GM19328 (cell line): ENCODE results near the gene ZSWIM3.
A peak's percentile ranks its signal among the peaks of the same experiment; 100 is the strongest.
"Not testable (repeated sequence)": the region's sequence is repeated elsewhere in the genome, so short reads cannot be mapped to it uniquely, and the experiment has no call there.

Experiments
- ATAC-seq: cut with Tn5 transposase; IDR thresholded peaks from one replicate; pipeline ENCODE4 v1.9.1; 2021; ENCODE audit warnings: mild to moderate bottlenecking, moderate library complexity; ENCODE audit not compliant: unreplicated experiment

Gene ZSWIM3

GRCh38 chr20:45859916-45860315 is 2.5 kb downstream of the ZSWIM3 start:
- no peak for ATAC-seq

GRCh38 chr20:45860560-45861220 is 3.3 kb downstream of the ZSWIM3 start:
- no peak for ATAC-seq

GRCh38 chr20:45861221-45862075 is 4.0 kb downstream of the ZSWIM3 start:
- ATAC-seq = no peak

GRCh38 chr20:45863543-45864470 is 6.4 kb downstream of the ZSWIM3 start:
- ATAC-seq = no peak

- no peak for ATAC-seq
These were observed 9.0 kb downstream of the ZSWIM3 start for GRCh38 chr20:45866454-45866853.

- ATAC-seq = no peak
These were observed 9.9 kb downstream of the ZSWIM3 start for GRCh38 chr20:45867136-45867818.

- no peak for ATAC-seq
These were observed 10.4 kb downstream of the ZSWIM3 start for GRCh38 chr20:45867819-45868176.

GRCh38 chr20:45872626-45873025 is 15.2 kb downstream of the ZSWIM3 start:
- no peak for ATAC-seq

GRCh38 chr20:45873409-45874103 is 16.1 kb downstream of the ZSWIM3 start:
- no peak for ATAC-seq

- ATAC-seq = not testable (repeated sequence)
These were observed 16.7 kb downstream of the ZSWIM3 start for GRCh38 chr20:45874104-45874481.

GRCh38 chr20:45874576-45874975 is 17.2 kb downstream of the ZSWIM3 start:
- no peak for ATAC-seq

GRCh38 chr20:45878076-45878761 is 20.8 kb downstream of the ZSWIM3 start:
- no peak for ATAC-seq

- ATAC-seq = peak; percentile 96
These were observed 23.8 kb downstream of the ZSWIM3 start, which contains the start of gene ZSWIM1 for GRCh38 chr20:45880988-45881788. Gene ZSWIM1 (plus strand): TSS chr20:45881227. CDS start chr20:45882593, 1,366 bp downstream.

GRCh38 chr20:45882469-45883099 is 25.2 kb downstream of the ZSWIM3 start:
- no peak for ATAC-seq

- ATAC-seq = no peak
These were observed 25.7 kb downstream of the ZSWIM3 start for GRCh38 chr20:45883100-45883469.

GRCh38 chr20:45886590-45887345 is 29.4 kb downstream of the ZSWIM3 start:
- no peak for ATAC-seq

GRCh38 chr20:45887346-45887715 is 29.9 kb downstream of the ZSWIM3 start, which contains the start of gene SPATA25:
Gene SPATA25 (minus strand): TSS chr20:45887622. CDS start chr20:45887590, 32 bp downstream.
- no peak for ATAC-seq
